ENCODE data around the gene ADAM11.

DNA sequence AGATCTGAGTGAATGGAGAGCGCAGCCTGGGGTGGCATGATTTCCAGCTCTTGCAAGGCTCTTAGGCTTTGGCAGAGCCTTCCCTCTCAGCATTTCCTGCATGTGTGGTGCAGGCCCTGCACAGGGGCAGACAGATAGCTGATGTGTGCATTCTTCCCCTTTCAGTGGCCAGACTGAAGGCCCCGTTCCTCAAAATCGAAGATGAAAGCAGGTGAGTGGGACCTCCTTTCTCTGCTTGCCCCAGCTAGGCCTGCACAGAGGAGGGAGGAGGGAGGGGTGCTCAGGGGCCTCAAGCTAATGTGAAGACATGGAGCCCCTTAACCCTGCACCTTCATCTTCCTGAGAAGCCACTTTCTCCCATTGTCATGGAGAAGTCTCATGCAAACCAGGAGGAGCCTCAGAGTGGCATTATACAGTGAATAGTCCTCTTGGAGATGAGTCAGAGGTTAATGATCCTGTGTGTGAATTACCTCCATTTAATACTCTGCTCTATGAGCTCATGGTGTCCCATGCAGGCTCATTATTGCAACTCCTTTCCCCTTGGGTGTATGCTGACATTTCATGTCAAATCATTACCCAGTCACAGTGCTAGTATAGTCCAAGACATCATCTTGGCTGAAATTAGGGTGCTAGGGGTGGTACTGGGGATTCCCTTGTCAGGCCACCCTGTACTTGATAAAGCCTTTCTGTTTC is 20.4 kb upstream of the ADAM11 start:
- TF ChIP-seq CTCF (conservative IDR thresholded peaks at IDR 0.05) (no peak), EZH2 (IDR thresholded peaks at IDR 0.05; ENCODE audit: low read depth) (no peak)

Data from PC-9 (cell line).